ENCODE results near the gene KCNMA1.

GRCh38 chr10:76939933-76940468 lies 697.6 kb downstream of the KCNMA1 start:
- no peak for TF ChIP-seq CTCF (IDR thresholded peaks at IDR 0.05)
- no peak for TF ChIP-seq EZH2 (IDR thresholded peaks at IDR 0.05; ENCODE audit: borderline replicate concordance, insufficient read depth, low read depth, low read length, poor library complexity, severe bottlenecking)

All from B cell (primary cell).